ENCODE data around the gene ADGRB3. TPM values are rescaled to one million over a fixed set of nuclear protein-coding genes. Genes with fewer than 3 reads are reported as not detected.

Gene ADGRB3
- total RNA-seq, 1 experiment from 2014 or later = not detected

GRCh38 chr6:69378326-69378725 lies 743.2 kb downstream of the ADGRB3 start:
- H3K36me3 ChIP-seq = no peaks in the 10 kb centered on the region
- H3K4me1 ChIP-seq (replicated peaks) = no peaks in the 10 kb centered on the region

DNA sequence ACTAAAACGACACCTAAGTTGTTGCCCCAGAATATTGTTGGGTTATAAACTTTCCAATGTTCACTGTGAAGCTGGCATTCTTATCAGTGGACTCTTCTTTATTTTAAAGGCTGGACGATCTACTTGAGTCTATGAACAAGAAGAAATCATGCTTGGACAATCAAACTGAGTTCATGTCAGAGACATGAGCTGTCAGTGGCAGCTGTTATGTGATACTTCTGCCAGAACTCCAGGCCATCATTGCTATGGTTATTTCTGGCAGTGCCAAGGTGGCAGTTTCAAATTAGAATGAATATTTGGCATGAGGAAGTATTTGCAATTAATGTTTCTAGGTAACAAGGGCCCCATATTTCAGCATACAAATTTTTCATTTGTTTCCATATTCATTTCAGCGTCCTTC lies 744.4 kb downstream of the ADGRB3 start:
- Histone ChIP-seq H3K36me3 (no peaks in the 10 kb centered on the region), H3K4me1 (replicated peaks) (no peaks in the 10 kb centered on the region), H3K9me3 (replicated peaks) (no peaks in the 10 kb centered on the region), H3K27ac (no peak overlapping the region), H3K4me3 (no peak overlapping the region), H3K27me3 (replicated peaks) (no peaks in the 10 kb centered on the region)
- no peak for DNase-seq (ENCODE audit: low read depth in 1 of 2, low spot score in 2 of 2)

More at GRCh38 chr6:69378326-69378725, 743.2 kb downstream of the ADGRB3 start:
- H3K9me3 ChIP-seq (replicated peaks) = no peaks in the 10 kb centered on the region
- no peak overlapping the region for H3K4me3 ChIP-seq
- DNase-seq (ENCODE audit: low read depth in 1 of 2, low spot score in 2 of 2) = no peak
- H3K27ac ChIP-seq = no peak overlapping the region
- H3K27me3 ChIP-seq (replicated peaks) = no peaks in the 10 kb centered on the region

DNA sequence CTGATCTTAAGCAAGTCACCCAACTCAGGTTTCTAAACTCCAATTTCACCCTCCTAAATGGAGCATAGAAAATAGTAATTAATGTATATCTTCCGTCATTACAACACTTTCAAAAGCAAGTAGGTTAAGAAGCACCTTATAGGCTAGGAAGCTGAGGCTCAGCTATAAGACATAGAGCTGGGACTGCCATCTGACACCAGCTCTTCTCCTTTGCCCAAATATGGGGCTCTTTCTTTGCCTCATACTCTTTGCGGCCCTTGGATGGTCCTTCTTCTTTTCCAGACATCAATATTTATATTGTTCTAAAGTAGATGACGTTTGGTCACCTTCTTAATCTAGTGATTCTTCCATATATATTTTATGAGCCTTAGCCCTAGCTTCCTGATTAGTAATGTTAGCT lies 748.5 kb downstream of the ADGRB3 start:
- Histone ChIP-seq H3K27ac (no peak overlapping the region), H3K27me3 (replicated peaks) (no peaks in the 10 kb centered on the region)

DNA sequence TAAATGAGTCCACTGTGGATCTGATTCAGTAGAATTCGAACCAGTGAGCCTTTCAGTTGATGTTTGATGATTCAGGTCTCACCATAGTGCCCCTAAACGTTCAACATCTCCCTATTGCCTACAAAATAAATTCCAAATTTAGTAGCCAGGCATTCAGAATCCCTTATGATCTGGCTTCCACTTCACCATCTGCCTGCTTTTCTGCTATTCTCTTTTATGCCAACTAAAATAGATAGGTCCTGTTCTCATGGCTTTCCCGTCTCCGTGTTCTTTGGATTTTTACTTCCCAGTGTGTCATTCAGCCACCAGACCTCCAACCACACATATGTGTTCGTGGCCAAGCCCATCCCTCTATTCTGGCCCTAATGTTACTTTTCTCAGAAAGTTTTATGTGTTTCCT lies 751.3 kb downstream of the ADGRB3 start:
- no peaks in the 10 kb centered on the region for H3K9me3 ChIP-seq (replicated peaks)
- H3K36me3 ChIP-seq = no peaks in the 10 kb centered on the region
- no peaks in the 10 kb centered on the region for H3K4me1 ChIP-seq (replicated peaks)
- DNase-seq (ENCODE audit: low read depth in 1 of 2, low spot score in 2 of 2) = no peak
- no peak overlapping the region for H3K27ac ChIP-seq
- no peak overlapping the region for H3K4me3 ChIP-seq
- no peaks in the 10 kb centered on the region for H3K27me3 ChIP-seq (replicated peaks)

More for the DNA sequence above, 748.5 kb downstream of the ADGRB3 start:
- no peaks in the 10 kb centered on the region for H3K9me3 ChIP-seq (replicated peaks)
- H3K4me3 ChIP-seq = no peak overlapping the region
- H3K36me3 ChIP-seq = no peaks in the 10 kb centered on the region
- no peaks in the 10 kb centered on the region for H3K4me1 ChIP-seq (replicated peaks)
- DNase-seq (ENCODE audit: low read depth in 1 of 2, low spot score in 2 of 2) = no peak

- Histone ChIP-seq H3K27me3 (replicated peaks) (no peaks in the 10 kb centered on the region), H3K4me3 (no peak overlapping the region), H3K27ac (no peak overlapping the region), H3K9me3 (replicated peaks) (no peaks in the 10 kb centered on the region), H3K4me1 (replicated peaks) (no peaks in the 10 kb centered on the region), H3K36me3 (no peaks in the 10 kb centered on the region)
- DNase-seq (ENCODE audit: low read depth in 1 of 2, low spot score in 2 of 2) = no peak
These were observed 755.0 kb downstream of the ADGRB3 start for GRCh38 chr6:69390125-69390524.

- no peak overlapping the region for H3K27ac ChIP-seq
- no peaks in the 10 kb centered on the region for H3K4me1 ChIP-seq (replicated peaks)
- no peaks in the 10 kb centered on the region for H3K36me3 ChIP-seq
- no peaks in the 10 kb centered on the region for H3K9me3 ChIP-seq (replicated peaks)
- no peak for DNase-seq (ENCODE audit: low read depth in 1 of 2, low spot score in 2 of 2)
- no peaks in the 10 kb centered on the region for H3K27me3 ChIP-seq (replicated peaks)
- H3K4me3 ChIP-seq = no peak overlapping the region
These were observed 756.0 kb downstream of the ADGRB3 start for GRCh38 chr6:69391106-69391505.

GRCh38 chr6:69392745-69393144 lies 757.7 kb downstream of the ADGRB3 start:
- no peak for DNase-seq (ENCODE audit: low read depth in 1 of 2, low spot score in 2 of 2)
- Histone ChIP-seq H3K9me3 (replicated peaks) (no peaks in the 10 kb centered on the region), H3K27ac (no peak overlapping the region), H3K36me3 (no peaks in the 10 kb centered on the region), H3K4me3 (no peak overlapping the region), H3K27me3 (replicated peaks) (no peaks in the 10 kb centered on the region), H3K4me1 (replicated peaks) (no peaks in the 10 kb centered on the region)

- DNase-seq (ENCODE audit: low read depth in 1 of 2, low spot score in 2 of 2) = no peak
- H3K27ac ChIP-seq = no peak overlapping the region
- no peaks in the 10 kb centered on the region for H3K36me3 ChIP-seq
- no peaks in the 10 kb centered on the region for H3K9me3 ChIP-seq (replicated peaks)
- H3K27me3 ChIP-seq (replicated peaks) = no peaks in the 10 kb centered on the region
- no peaks in the 10 kb centered on the region for H3K4me1 ChIP-seq (replicated peaks)
- H3K4me3 ChIP-seq = no peak overlapping the region
These were observed 763.2 kb downstream of the ADGRB3 start for GRCh38 chr6:69398311-69398710.

DNA sequence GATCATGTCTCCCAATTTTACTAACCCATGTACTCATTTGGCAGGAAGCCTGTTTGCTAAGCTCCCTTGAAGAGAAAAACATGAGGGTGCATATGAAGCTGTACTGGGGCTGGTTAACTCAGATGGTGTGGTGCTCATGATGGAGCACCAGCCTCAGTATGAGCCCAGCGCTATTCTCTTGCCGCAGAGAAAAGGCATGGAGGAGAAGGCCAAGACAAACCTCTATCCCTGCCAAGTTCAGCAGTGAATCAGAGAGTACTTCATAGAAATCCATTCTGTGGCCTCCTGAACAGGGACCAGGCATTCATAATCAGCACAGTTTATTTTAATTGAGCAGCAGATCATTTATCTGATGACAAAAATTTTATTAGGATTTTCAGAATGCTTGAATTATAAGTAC lies 763.6 kb downstream of the ADGRB3 start:
- no peaks in the 10 kb centered on the region for H3K27me3 ChIP-seq (replicated peaks)
- no peaks in the 10 kb centered on the region for H3K36me3 ChIP-seq
- H3K27ac ChIP-seq = no peak overlapping the region
- DNase-seq (ENCODE audit: low read depth in 1 of 2, low spot score in 2 of 2) = no peak
- H3K4me3 ChIP-seq = no peak overlapping the region
- no peaks in the 10 kb centered on the region for H3K9me3 ChIP-seq (replicated peaks)
- no peaks in the 10 kb centered on the region for H3K4me1 ChIP-seq (replicated peaks)

DNA sequence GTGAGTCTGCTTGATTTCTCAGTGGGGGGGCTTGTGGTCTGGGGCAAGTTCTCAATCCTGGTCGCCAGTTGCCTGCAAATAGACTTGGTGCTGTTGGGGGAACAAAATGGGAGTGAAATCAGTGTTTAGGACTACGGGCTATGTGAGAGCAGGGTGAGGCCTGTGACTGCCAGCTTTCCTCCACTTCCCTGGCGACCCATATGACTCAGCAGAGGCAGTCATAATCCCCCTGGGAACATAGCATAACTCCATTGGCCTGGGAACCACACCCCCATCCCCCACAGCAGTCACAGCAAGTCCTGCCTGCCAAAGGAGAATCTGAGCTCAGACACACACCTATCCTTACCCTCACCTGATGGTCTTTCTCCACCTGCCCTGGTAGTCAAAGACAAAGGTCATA lies 773.8 kb downstream of the ADGRB3 start:
- no peaks in the 10 kb centered on the region; the same call in 1 of the 2 replicates for H3K9me3 ChIP-seq (replicated peaks)
- H3K4me1 ChIP-seq (replicated peaks) = no peaks in the 10 kb centered on the region
- no peak for DNase-seq (ENCODE audit: low read depth in 1 of 2, low spot score in 2 of 2)
- no peaks in the 10 kb centered on the region for H3K27me3 ChIP-seq (replicated peaks)
- no peaks in the 10 kb centered on the region for H3K36me3 ChIP-seq
- no peak overlapping the region for H3K4me3 ChIP-seq
- H3K27ac ChIP-seq = no peak overlapping the region

GRCh38 chr6:69416776-69417175 lies 781.7 kb downstream of the ADGRB3 start:
- Histone ChIP-seq H3K36me3 (no peaks in the 10 kb centered on the region), H3K27me3 (replicated peaks) (no peaks in the 10 kb centered on the region), H3K4me1 (replicated peaks) (no peaks in the 10 kb centered on the region), H3K9me3 (replicated peaks) (no peaks in the 10 kb centered on the region), H3K27ac (no peak overlapping the region), H3K4me3 (no peak overlapping the region)
- no peak for DNase-seq (ENCODE audit: low read depth in 1 of 2, low spot score in 2 of 2)

GRCh38 chr6:69421269-69421668 lies 786.2 kb downstream of the ADGRB3 start:
- Histone ChIP-seq H3K4me3 (no peak overlapping the region), H3K27ac (no peak overlapping the region), H3K36me3 (no peaks in the 10 kb centered on the region), H3K4me1 (replicated peaks) (no peaks in the 10 kb centered on the region), H3K9me3 (replicated peaks) (no peaks in the 10 kb centered on the region), H3K27me3 (replicated peaks) (no peaks in the 10 kb centered on the region)
- DNase-seq (ENCODE audit: low read depth in 1 of 2, low spot score in 2 of 2) = no peak

GRCh38 chr6:69422020-69422419 lies 786.9 kb downstream of the ADGRB3 start:
- Histone ChIP-seq H3K9me3 (replicated peaks) (no peaks in the 10 kb centered on the region), H3K27me3 (replicated peaks) (no peaks in the 10 kb centered on the region), H3K4me1 (replicated peaks) (no peaks in the 10 kb centered on the region), H3K27ac (no peak overlapping the region), H3K4me3 (no peak overlapping the region), H3K36me3 (no peaks in the 10 kb centered on the region)
- no peak for DNase-seq (ENCODE audit: low read depth in 1 of 2, low spot score in 2 of 2)

- H3K36me3 ChIP-seq = no peaks in the 10 kb centered on the region
- DNase-seq (ENCODE audit: low read depth in 1 of 2, low spot score in 2 of 2) = no peak
- H3K9me3 ChIP-seq (replicated peaks) = no peaks in the 10 kb centered on the region
- H3K27me3 ChIP-seq (replicated peaks) = no peaks in the 10 kb centered on the region
- no peak overlapping the region for H3K27ac ChIP-seq
- no peak overlapping the region for H3K4me3 ChIP-seq
- no peaks in the 10 kb centered on the region for H3K4me1 ChIP-seq (replicated peaks)
These were observed 787.4 kb downstream of the ADGRB3 start for GRCh38 chr6:69422475-69422874.

GRCh38 chr6:69423785-69424184 lies 788.7 kb downstream of the ADGRB3 start:
- Histone ChIP-seq H3K36me3 (no peaks in the 10 kb centered on the region), H3K9me3 (replicated peaks) (no peaks in the 10 kb centered on the region), H3K27ac (no peak overlapping the region), H3K4me1 (replicated peaks) (no peaks in the 10 kb centered on the region), H3K27me3 (replicated peaks) (no peaks in the 10 kb centered on the region), H3K4me3 (no peak overlapping the region)
- no peak for DNase-seq (ENCODE audit: low read depth in 1 of 2, low spot score in 2 of 2)
